Keratinocyte (primary cell): ENCODE results near the gene SLC6A16. TPM values are rescaled to one million over a fixed set of nuclear protein-coding genes. Genes with fewer than 3 reads are reported as not detected.
"Not testable (repeated sequence)": the region's sequence is repeated elsewhere in the genome, so short reads cannot be mapped to it uniquely, and the experiment has no call there.

Experiments
- DNase-seq: peaks from one replicate; pipeline ENCODE4 v3.0.0-alpha.2; 2011; ENCODE audit warnings: low read depth, missing footprints, low spot score
- FAIRE-seq: peaks from 2 replicates; lab custom pipeline; 2011; peaks lifted over from hg19 to GRCh38; lab: Jason Lieb, UNC
- H2AFZ ChIP-seq: 2 replicates; pipeline ENCODE4 v1.6.0; 2012; ENCODE audit warnings: low read length, control low read depth, inconsistent platforms; ENCODE audit not compliant: control insufficient read depth
- H3K27ac ChIP-seq: 2 replicates; pipeline ENCODE4 v1.5.1; 2011; ENCODE audit warnings: low read length; ENCODE audit not compliant: control insufficient read depth, insufficient read depth
- H3K27me3 ChIP-seq: 3 replicates; pipeline ENCODE4 v1.6.0; 2011; ENCODE audit warnings: low read length; ENCODE audit not compliant: control insufficient read depth, insufficient read depth; ENCODE audit errors: extremely low read depth
- H3K36me3 ChIP-seq, 2 experiments: 2 replicates in 1 of 2; 3 replicates in 1 of 2; pipeline ENCODE4 v1.5.1; 2011; ENCODE audit warnings: low read length in 2 of 2, mild to moderate bottlenecking in 1 of 2; ENCODE audit not compliant: control insufficient read depth in 2 of 2, insufficient read depth in 2 of 2; ENCODE audit errors: extremely low read depth in 1 of 2
- H3K4me1 ChIP-seq: 3 replicates; pipeline ENCODE4 v1.5.1; 2011; ENCODE audit warnings: low read length; ENCODE audit not compliant: control insufficient read depth, insufficient read depth; ENCODE audit errors: extremely low read depth
- H3K4me2 ChIP-seq: 3 replicates; pipeline ENCODE4 v1.6.0; 2011; ENCODE audit warnings: low read depth, low read length; ENCODE audit not compliant: control insufficient read depth, insufficient read depth; ENCODE audit errors: extremely low read depth
- H3K4me3 ChIP-seq, 3 experiments: fragments of 200-600 bp in 1 of 3; sonication (generic) in 1 of 3; 2 replicates in 2 of 3; 3 replicates in 1 of 3; pipeline ENCODE4 v1.5.1; 2011 to 2016; ENCODE audit warnings: low read length in 3 of 3, mild to moderate bottlenecking in 3 of 3, control low read depth in 2 of 3, inconsistent platforms in 1 of 3, low read depth in 1 of 3, mixed read lengths in 1 of 3, mixed run types in 1 of 3, moderate library complexity in 1 of 3; ENCODE audit not compliant: control insufficient read depth in 2 of 3, insufficient read depth in 2 of 3; ENCODE audit errors: extremely low read depth in 1 of 3
- H3K79me2 ChIP-seq: 2 replicates; pipeline ENCODE4 v1.6.0; 2012; ENCODE audit warnings: low read length; ENCODE audit not compliant: control insufficient read depth, insufficient read depth
- H3K9ac ChIP-seq: 3 replicates; pipeline ENCODE4 v1.6.0; 2011; ENCODE audit warnings: low read length; ENCODE audit not compliant: control insufficient read depth, insufficient read depth; ENCODE audit errors: extremely low read depth
- H3K9me1 ChIP-seq: 3 replicates; pipeline ENCODE4 v1.6.0; 2011; ENCODE audit warnings: low read length; ENCODE audit not compliant: control insufficient read depth, insufficient read depth; ENCODE audit errors: extremely low read depth
- H3K9me3 ChIP-seq: 2 replicates; pipeline ENCODE4 v1.5.1; 2012; ENCODE audit warnings: low read depth, low read length; ENCODE audit not compliant: control insufficient read depth
- H4K20me1 ChIP-seq: 3 replicates; pipeline ENCODE4 v1.6.0; 2011; ENCODE audit warnings: low read length; ENCODE audit not compliant: control insufficient read depth, insufficient read depth; ENCODE audit errors: extremely low read depth
- CTCF ChIP-seq, 3 experiments: IDR thresholded peaks in 1 of 3; conservative IDR thresholded peaks in 1 of 3; optimal IDR thresholded peaks in 1 of 3; 2 replicates in 2 of 3; 3 replicates in 1 of 3; pipeline versions ENCODE3 to v1.5.1; 2011; ENCODE audit warnings: low read length in 3 of 3, mild to moderate bottlenecking in 3 of 3, moderate library complexity in 2 of 3, control low read depth in 1 of 3, inconsistent platforms in 1 of 3; ENCODE audit not compliant: insufficient read depth in 2 of 3; ENCODE audit errors: extremely low read depth in 1 of 3
- EZH2 ChIP-seq: IDR thresholded peaks from one replicate; pipeline ENCODE4 v1.6.1; 2012; ENCODE audit warnings: inconsistent platforms, mild to moderate bottlenecking, low read length, moderate library complexity
- dilution Hi-C: fragments of 300-500 bp; cut with MboI; formaldehyde crosslinking; loops from one replicate; pipeline ENCODE4 v1.7.0; 2020; ENCODE audit warnings: low sequenced_read_pairs; ENCODE audit not compliant: extremely low pct_ligation_motif_present
- polyA plus RNA-seq, 5 experiments: library from polyadenylated mRNA; depleted of rRNA in 3 of 5; stranded (reverse) in 3 of 5; stranded (forward) in 1 of 5; unstranded in 1 of 5; fragments of >200 nt; gene quantifications; 1 replicate in 1 of 5; 2 replicates in 3 of 5; 3 replicates in 1 of 5; pipeline versions ENCODE4 v1.2.1 to v1.2.3, GENCODE V29; 2011 to 2012; ENCODE audit warnings: missing spikeins in 2 of 5, low read depth in 1 of 5, low replicate concordance in 1 of 5

Gene SLC6A16
- polyA plus RNA-seq, 1 donor (not counting 4 experiments of a cell fraction or from before 2014, with no cell fraction given): not detected

- no peaks in the 10 kb centered on the region for H3K79me2 ChIP-seq
- FAIRE-seq (peak; percentile 95), DNase-seq (peak; percentile 19)
- H3K27me3 ChIP-seq: no peaks in the 10 kb centered on the region
- dilution Hi-C loops: no loop called here
- H3K4me1 ChIP-seq: no peaks in the 10 kb centered on the region
- peak overlapping the region; percentile 48 for H2AFZ ChIP-seq
- H3K9me3 ChIP-seq: no peaks in the 10 kb centered on the region
- peak overlapping the region; percentile 68 for H3K4me2 ChIP-seq
- TF ChIP-seq EZH2: no peak
- peak; percentile 97 to 98 (median 97) for TF ChIP-seq CTCF (optimal IDR thresholded peaks at IDR 0.05 in 1 of 3, IDR thresholded peaks at IDR 0.05 in 1 of 3, conservative IDR thresholded peaks at IDR 0.05 in 1 of 3; ENCODE audit: extremely low read depth in 1 of 3, insufficient read depth in 2 of 3, low read length in 3 of 3)
- peak overlapping the region in 1 of 3 experiments; percentile 50 for H3K4me3 ChIP-seq
- no peaks in the 10 kb centered on the region for H3K36me3 ChIP-seq
- H4K20me1 ChIP-seq: no peaks in the 10 kb centered on the region
- no peak overlapping the region for H3K27ac ChIP-seq
- H3K9ac ChIP-seq: no peak overlapping the region
- H3K9me1 ChIP-seq: no peaks in the 10 kb centered on the region
Observed at GRCh38 chr19:49301165-49301865, 23.7 kb downstream of the SLC6A16 start.

GRCh38 chr19:49298653-49299052 is 26.3 kb downstream of the SLC6A16 start:
- H3K4me3 ChIP-seq, H3K4me2 ChIP-seq, H3K27me3 ChIP-seq, DNase-seq, H3K79me2 ChIP-seq, H3K9me1 ChIP-seq, H2AFZ ChIP-seq, H3K4me1 ChIP-seq, H3K36me3 ChIP-seq, H3K27ac ChIP-seq, H3K9ac ChIP-seq, FAIRE-seq, H4K20me1 ChIP-seq, H3K9me3 ChIP-seq, dilution Hi-C loops: not testable (repeated sequence)

GRCh38 chr19:49297403-49297802 is 27.6 kb downstream of the SLC6A16 start:
- TF ChIP-seq EZH2 (no peak), CTCF (optimal IDR thresholded peaks at IDR 0.05 in 1 of 3, IDR thresholded peaks at IDR 0.05 in 1 of 3, conservative IDR thresholded peaks at IDR 0.05 in 1 of 3; ENCODE audit: extremely low read depth in 1 of 3, insufficient read depth in 2 of 3, low read length in 3 of 3) (no peak)
- H3K9me3 ChIP-seq: no peaks in the 10 kb centered on the region
- FAIRE-seq (no peak), DNase-seq (no peak)
- no peak overlapping the region for H2AFZ ChIP-seq
- no peak overlapping the region for H3K27ac ChIP-seq
- no peaks in the 10 kb centered on the region for H4K20me1 ChIP-seq
- no peaks in the 10 kb centered on the region for H3K9me1 ChIP-seq
- no peak overlapping the region for H3K4me2 ChIP-seq
- no peaks in the 10 kb centered on the region for H3K4me1 ChIP-seq
- no peak overlapping the region for H3K4me3 ChIP-seq
- H3K27me3 ChIP-seq: no peaks in the 10 kb centered on the region
- no peaks in the 10 kb centered on the region for H3K36me3 ChIP-seq
- H3K79me2 ChIP-seq: no peaks in the 10 kb centered on the region
- H3K9ac ChIP-seq: no peak overlapping the region
- dilution Hi-C loops: no loop called here
